Karpas-422 (cell line): ENCODE data around the gene ZCWPW1. TPM values are rescaled to one million over a fixed set of nuclear protein-coding genes. Genes with fewer than 3 reads are reported as not detected.

Experiments used
- DNase-seq: peaks from one replicate; pipeline ENCODE4 v3.0.0-alpha.2; 2015
- H2AFZ ChIP-seq: fragments of 200-600 bp; sonication (generic); 2 replicates; pipeline ENCODE4 v1.6.1; 2014; ENCODE audit warnings: antibody characterized with exemption, low read length, mixed read lengths
- H3K27ac ChIP-seq: fragments of 200-600 bp; sonication (generic); 2 replicates; pipeline ENCODE4 v1.5.1; 2014; ENCODE audit warnings: mild to moderate bottlenecking, low read length, moderate library complexity
- H3K27me3 ChIP-seq: fragments of 200-600 bp; sonication (generic); 2 replicates; pipeline ENCODE4 v1.6.1; 2014; ENCODE audit warnings: low read length, mixed read lengths
- H3K36me3 ChIP-seq: fragments of 200-600 bp; sonication (generic); 2 replicates; pipeline ENCODE4 v1.6.1; 2014; ENCODE audit warnings: low read length, mixed read lengths; ENCODE audit not compliant: insufficient read depth
- H3K4me1 ChIP-seq: fragments of 200-600 bp; sonication (generic); 2 replicates; pipeline ENCODE4 v1.6.1; 2014; ENCODE audit warnings: mild to moderate bottlenecking, low read length, mixed read lengths
- H3K4me2 ChIP-seq: fragments of 200-600 bp; sonication (generic); 2 replicates; pipeline ENCODE4 v1.6.1; 2014; ENCODE audit warnings: low read length, low read depth, mild to moderate bottlenecking; ENCODE audit not compliant: poor library complexity, severe bottlenecking
- H3K4me3 ChIP-seq: fragments of 200-600 bp; sonication (generic); 2 replicates; pipeline ENCODE4 v1.5.1; 2014; ENCODE audit warnings: mild to moderate bottlenecking, antibody characterized with exemption, low read length, mixed read lengths
- H3K79me2 ChIP-seq: fragments of 200-600 bp; sonication (generic); 2 replicates; pipeline ENCODE4 v1.6.1; 2014; ENCODE audit warnings: mild to moderate bottlenecking, low read length, mixed read lengths
- H3K9ac ChIP-seq: fragments of 200-600 bp; sonication (generic); 2 replicates; pipeline ENCODE4 v1.6.0; 2014; ENCODE audit warnings: low read length
- H3K9me2 ChIP-seq: fragments of 200-600 bp; sonication (generic), shearing (Covaris generic); replicated peaks from 2 replicates; pipeline ENCODE4 v1.6.0; 2014; ENCODE audit warnings: mild to moderate bottlenecking, low read length, moderate library complexity; ENCODE audit not compliant: insufficient read depth
- H3K9me3 ChIP-seq: fragments of 300-700, 200-600 bp; sonication (generic); 2 replicates; pipeline ENCODE4 v1.6.1; 2014; ENCODE audit warnings: low read length, mixed read lengths
- H4K20me1 ChIP-seq: fragments of 200-600 bp; sonication (generic); 2 replicates; pipeline ENCODE4 v1.6.1; 2014; ENCODE audit warnings: mild to moderate bottlenecking, antibody characterized with exemption, low read length, low read depth; ENCODE audit not compliant: insufficient read depth
- total RNA-seq: library from RNA; depleted of rRNA; stranded (reverse); fragments of >200 nt; shearing (Covaris generic); gene quantifications from 2 replicates; pipeline ENCODE4 v1.2.3, GENCODE V29; 2014; ENCODE audit warnings: low replicate concordance; rRNA removed

ZCWPW1 gene, protein sequence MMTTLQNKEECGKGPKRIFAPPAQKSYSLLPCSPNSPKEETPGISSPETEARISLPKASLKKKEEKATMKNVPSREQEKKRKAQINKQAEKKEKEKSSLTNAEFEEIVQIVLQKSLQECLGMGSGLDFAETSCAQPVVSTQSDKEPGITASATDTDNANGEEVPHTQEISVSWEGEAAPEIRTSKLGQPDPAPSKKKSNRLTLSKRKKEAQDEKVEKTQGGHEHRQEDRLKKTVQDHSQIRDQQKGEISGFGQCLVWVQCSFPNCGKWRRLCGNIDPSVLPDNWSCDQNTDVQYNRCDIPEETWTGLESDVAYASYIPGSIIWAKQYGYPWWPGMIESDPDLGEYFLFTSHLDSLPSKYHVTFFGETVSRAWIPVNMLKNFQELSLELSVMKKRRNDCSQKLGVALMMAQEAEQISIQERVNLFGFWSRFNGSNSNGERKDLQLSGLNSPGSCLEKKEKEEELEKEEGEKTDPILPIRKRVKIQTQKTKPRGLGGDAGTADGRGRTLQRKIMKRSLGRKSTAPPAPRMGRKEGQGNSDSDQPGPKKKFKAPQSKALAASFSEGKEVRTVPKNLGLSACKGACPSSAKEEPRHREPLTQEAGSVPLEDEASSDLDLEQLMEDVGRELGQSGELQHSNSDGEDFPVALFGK
- total RNA-seq = 3.0 and 8.8 TPM in 2 replicates

DNA sequence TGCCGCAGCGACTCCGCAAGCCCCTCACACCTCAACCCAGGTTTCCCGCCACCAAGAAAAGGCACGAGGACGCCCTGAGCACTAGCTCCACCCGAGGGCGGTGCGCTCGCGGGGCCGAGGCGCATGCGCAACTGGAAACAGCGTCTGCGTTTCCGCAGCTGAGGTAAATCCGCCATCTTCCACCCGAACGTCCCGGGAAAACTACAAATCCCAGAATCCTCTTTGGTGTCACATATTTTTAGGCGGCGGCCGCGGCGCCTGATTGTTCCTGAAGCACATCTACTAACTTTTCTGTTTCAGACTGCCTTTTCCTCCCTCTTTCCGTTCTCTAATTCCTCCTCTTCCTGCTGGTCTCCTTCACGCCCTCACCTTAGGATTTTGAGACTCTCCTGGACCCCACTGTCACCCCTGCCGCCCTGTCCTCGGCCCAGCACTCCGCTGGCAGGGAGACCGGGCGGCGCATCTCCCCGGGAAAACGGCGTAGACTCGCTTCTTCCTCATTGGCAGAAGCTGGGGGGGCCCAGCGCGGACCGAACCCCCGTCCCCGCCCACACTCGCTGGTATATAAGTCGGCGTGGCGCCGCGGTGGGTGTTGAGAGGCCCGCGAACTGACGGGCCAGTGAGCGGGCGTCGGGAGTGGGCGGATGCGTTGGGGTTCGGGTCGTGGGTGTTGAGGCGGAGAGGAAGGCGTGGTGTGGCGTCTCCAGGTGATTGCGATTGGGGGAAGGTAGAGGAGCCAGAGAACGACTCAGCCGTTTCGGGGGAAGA lies at the start of gene ZCWPW1:
ZCWPW1 (minus strand) TSS at position 505 of the 768 bp plus-strand sequence. CDS start 8,054 bp downstream, outside the sequence.
- peak within 1 kb of the TSS; percentile 94 for H3K4me2 ChIP-seq
- DNase-seq = peak; percentile 98
- no peaks in the 10 kb centered on the region for H3K9me2 ChIP-seq
- peak within 1 kb of the TSS; percentile 99 for H3K9ac ChIP-seq
- H3K4me1 ChIP-seq = peaks cover 41% of the 10 kb centered on the region
- H3K27me3 ChIP-seq = no peaks in the 10 kb centered on the region
- H3K27ac ChIP-seq = peak within 1 kb of the TSS; percentile 97
- peaks cover 17% of the 10 kb centered on the region for H3K36me3 ChIP-seq
- no peaks in the 10 kb centered on the region for H3K9me3 ChIP-seq
- peak within 1 kb of the TSS; percentile 81 for H3K4me3 ChIP-seq
- peaks cover 27% of the 10 kb centered on the region for H3K79me2 ChIP-seq
- peak within 1 kb of the TSS; percentile 53; the same call in 1 of the 2 replicates for H2AFZ ChIP-seq
- peaks cover 11% of the 10 kb centered on the region; the same call in 1 of the 2 replicates for H4K20me1 ChIP-seq

DNA sequence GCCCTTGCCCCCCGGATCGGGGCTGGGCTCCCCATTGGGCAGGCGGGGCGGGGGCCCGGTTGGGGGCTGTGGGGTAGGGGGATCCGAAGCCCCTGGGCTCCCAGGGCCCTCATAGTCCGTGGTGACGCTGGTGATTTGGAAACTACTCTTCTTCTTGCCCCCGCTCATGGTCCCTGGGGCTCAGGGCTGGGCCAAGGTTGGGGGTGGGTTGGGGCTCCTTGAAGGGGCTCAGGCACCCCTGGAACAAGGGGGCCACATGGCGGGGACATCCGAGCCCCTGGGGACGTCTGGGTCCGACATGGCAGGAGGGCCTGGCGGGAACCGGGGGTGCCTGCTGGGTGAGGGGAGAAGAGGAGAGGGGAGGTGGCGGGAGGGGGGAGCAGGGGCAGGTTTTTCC lies 49.4 kb upstream of the ZCWPW1 start:
- Histone ChIP-seq H3K9ac (peak overlapping the region; percentile 98), H4K20me1 (no peaks in the 10 kb centered on the region), H3K4me3 (peak overlapping the region; percentile 86), H3K4me2 (peak overlapping the region; percentile 92), H3K27ac (peak overlapping the region; percentile 79), H3K79me2 (peaks cover 37% of the 10 kb centered on the region), H2AFZ (no peak overlapping the region), H3K9me2 (no peaks in the 10 kb centered on the region), H3K9me3 (no peaks in the 10 kb centered on the region), H3K27me3 (no peaks in the 10 kb centered on the region), H3K4me1 (peaks cover 41% of the 10 kb centered on the region), H3K36me3 (peaks cover 4% of the 10 kb centered on the region; the same call in 1 of the 2 replicates)
- DNase-seq = peak; percentile 47

DNA sequence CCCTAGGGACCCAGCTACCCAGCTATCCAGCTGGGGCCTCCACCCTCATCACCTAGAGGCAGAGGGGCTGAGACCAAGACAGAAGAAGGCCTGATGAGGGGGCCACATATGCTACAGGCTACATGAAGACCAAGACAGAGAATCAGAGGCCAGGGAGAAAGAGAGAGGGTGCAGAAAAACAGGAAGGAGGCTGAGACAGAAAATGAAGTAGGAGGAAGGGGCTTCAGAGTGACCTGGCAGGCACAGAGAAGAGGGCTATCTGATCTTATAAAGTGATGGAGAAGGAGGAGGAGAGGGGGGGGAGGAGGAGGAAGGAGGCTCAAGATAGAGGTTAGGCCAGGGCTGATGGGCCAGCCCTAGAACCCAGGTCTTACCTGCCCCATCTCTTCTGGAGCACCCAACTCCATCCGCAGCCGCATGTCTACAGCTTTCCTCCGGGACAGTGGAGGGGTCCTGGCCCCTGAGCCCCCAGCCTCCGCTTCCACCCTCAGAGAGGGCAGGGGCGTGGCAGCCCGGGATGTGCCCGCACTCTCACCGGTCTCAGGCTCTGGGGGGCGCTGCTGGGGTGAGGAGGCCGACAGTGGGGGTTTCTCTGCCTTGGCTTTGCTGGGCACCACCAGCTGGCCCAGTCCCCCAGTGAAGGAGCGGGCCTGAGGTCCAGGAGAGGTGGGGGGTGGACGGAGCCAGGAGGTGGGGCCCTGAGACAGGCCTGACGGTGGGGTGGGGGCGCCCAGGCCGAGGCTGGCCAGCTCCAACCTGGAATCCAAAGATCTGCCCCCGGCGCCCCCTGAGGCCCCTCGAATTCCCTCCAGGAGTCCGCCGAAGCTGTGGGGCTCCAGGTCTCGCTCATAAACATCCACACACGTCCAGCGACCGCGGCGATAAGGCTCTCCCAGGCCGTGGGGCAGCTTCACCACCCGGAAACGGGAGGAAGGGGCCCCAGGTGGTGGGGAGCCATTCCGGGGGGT lies 48.7 kb upstream of the ZCWPW1 start:
- no peaks in the 10 kb centered on the region for H3K9me2 ChIP-seq
- DNase-seq = peak; percentile 78
- peak overlapping the region; percentile 86 for H3K4me3 ChIP-seq
- H3K27ac ChIP-seq = peak overlapping the region; percentile 79
- no peak overlapping the region for H2AFZ ChIP-seq
- peaks cover 37% of the 10 kb centered on the region for H3K79me2 ChIP-seq
- no peaks in the 10 kb centered on the region for H4K20me1 ChIP-seq
- H3K4me2 ChIP-seq = peak overlapping the region; percentile 92
- no peaks in the 10 kb centered on the region for H3K27me3 ChIP-seq
- peaks cover 7% of the 10 kb centered on the region; the same call in 1 of the 2 replicates for H3K36me3 ChIP-seq
- H3K9me3 ChIP-seq = no peaks in the 10 kb centered on the region
- peak overlapping the region; percentile 98 for H3K9ac ChIP-seq
- peaks cover 37% of the 10 kb centered on the region for H3K4me1 ChIP-seq

DNA sequence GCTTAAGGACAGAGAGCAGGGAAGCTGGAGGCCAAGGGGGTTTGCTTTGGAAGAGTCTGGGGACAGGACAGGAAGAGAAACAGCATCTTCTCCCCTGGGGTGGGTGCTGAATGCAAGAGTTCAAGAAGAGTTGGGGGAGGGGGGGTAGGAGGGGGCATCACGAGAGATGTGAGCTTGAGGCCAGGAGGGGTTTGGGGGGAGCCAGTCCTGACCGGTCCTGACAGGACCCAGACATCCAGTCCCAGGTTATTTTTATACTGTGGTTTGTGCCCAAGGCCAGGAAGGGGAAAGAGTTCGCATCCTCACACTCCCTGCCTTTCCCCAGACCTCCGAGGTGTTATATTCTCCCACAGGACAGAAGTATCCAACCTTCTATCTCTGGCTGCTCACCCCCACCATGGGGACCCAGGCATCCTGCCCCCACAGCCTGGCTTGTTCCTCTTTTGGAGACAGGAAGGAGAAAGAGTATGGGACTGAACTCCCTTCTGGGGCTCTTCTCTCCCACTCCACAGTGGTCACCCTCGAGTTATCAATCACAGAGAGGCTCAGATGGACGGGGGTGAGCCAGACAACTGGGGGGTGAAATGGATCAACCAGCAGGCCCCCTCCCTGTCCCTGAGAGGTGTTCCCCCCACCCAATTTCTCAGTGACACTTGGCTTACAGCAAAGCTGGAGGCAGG lies 47.7 kb upstream of the ZCWPW1 start:
- no peak overlapping the region for H2AFZ ChIP-seq
- peak; percentile 57 for DNase-seq
- no peaks in the 10 kb centered on the region for H3K9me2 ChIP-seq
- no peaks in the 10 kb centered on the region for H3K27me3 ChIP-seq
- peaks cover 37% of the 10 kb centered on the region for H3K79me2 ChIP-seq
- H3K4me3 ChIP-seq = peak overlapping the region; percentile 86
- H3K27ac ChIP-seq = peak overlapping the region; percentile 79
- no peaks in the 10 kb centered on the region for H3K9me3 ChIP-seq
- H3K36me3 ChIP-seq = peaks cover 7% of the 10 kb centered on the region; the same call in 1 of the 2 replicates
- H4K20me1 ChIP-seq = no peaks in the 10 kb centered on the region
- H3K9ac ChIP-seq = peak overlapping the region; percentile 98
- H3K4me2 ChIP-seq = peak overlapping the region; percentile 92
- H3K4me1 ChIP-seq = peaks cover 37% of the 10 kb centered on the region

DNA sequence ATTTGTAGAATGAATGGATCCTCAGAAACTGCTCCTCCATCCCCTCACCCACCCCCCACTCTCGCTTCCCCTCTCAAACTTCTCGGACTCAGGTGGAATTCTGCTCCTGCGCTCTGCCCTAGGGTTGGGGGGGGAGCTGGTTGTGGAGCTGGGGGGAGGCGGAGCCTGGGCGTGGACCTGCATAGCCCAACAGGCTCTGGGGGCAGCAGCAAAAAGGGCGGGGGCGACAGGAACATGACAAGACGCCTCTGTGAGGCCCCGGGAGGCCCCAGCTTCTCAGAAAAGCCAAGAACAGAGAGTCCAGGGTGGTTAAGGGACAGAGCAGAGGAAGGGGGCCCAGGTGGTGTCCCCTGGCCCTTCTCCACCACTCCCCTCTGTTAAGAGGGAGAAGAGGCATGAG lies 47.0 kb upstream of the ZCWPW1 start:
- Histone ChIP-seq H3K9me2 (no peaks in the 10 kb centered on the region), H3K27me3 (no peaks in the 10 kb centered on the region), H3K4me2 (peak overlapping the region; percentile 92), H3K36me3 (peaks cover 7% of the 10 kb centered on the region; the same call in 1 of the 2 replicates), H3K9ac (peak overlapping the region; percentile 98), H2AFZ (no peak overlapping the region), H3K4me3 (peak overlapping the region; percentile 86), H3K9me3 (no peaks in the 10 kb centered on the region), H3K4me1 (peaks cover 37% of the 10 kb centered on the region), H3K79me2 (peaks cover 37% of the 10 kb centered on the region), H4K20me1 (no peaks in the 10 kb centered on the region), H3K27ac (peak overlapping the region; percentile 79)
- no peak for DNase-seq

DNA sequence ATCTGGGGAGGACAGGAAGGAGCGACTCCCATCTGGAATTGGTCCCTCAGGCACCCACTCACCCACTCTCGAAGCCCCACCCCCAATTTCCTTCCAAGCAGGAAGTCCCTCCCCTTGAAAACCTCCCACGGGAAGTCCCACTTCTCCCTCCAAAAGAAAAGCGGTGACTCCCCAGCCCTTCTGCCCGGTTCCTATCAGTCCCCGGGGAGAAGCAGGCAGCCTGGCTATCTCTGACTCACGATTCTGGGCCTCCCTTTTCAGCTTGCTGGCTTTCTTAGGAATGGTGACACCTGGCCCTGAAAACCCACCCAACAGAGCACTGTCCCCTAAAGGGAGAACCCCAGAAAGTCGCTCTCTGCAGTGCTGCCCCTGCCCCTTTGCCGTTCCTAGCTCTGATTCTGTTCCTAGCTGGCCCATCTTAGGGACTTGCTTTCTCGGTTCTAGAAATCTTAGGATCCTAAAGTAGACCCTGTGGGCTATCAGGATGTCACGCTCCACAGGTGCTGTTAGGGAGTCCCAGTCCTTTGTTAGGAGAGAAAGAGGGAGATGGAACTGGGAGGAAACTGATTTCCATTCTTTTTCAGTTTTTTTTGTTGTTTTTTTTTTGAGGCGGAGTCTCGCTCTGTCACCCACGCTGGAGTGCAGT lies 44.5 kb upstream of the ZCWPW1 start:
- DNase-seq = no peak
- H2AFZ ChIP-seq = no peak overlapping the region
- H4K20me1 ChIP-seq = no peaks in the 10 kb centered on the region
- no peaks in the 10 kb centered on the region for H3K9me2 ChIP-seq
- H3K27me3 ChIP-seq = no peaks in the 10 kb centered on the region
- H3K4me2 ChIP-seq = no peak overlapping the region
- H3K36me3 ChIP-seq = peaks cover 7% of the 10 kb centered on the region; the same call in 1 of the 2 replicates
- H3K4me1 ChIP-seq = peaks cover 30% of the 10 kb centered on the region
- H3K79me2 ChIP-seq = peaks cover 27% of the 10 kb centered on the region
- no peak overlapping the region for H3K4me3 ChIP-seq
- no peak overlapping the region for H3K9ac ChIP-seq
- H3K9me3 ChIP-seq = no peaks in the 10 kb centered on the region
- H3K27ac ChIP-seq = no peak overlapping the region
